GM23338 (cell line): Measurements from ENCODE around the gene C14orf132. TPM values are rescaled to one million over a fixed set of nuclear protein-coding genes. Genes with fewer than 3 reads are reported as not detected.
A peak's percentile ranks its signal among the peaks of the same experiment; 100 is the strongest.

ENCODE experiments used
- ATAC-seq: fragments of 200-7000 bp; cut with Tn5 transposase; 3 replicates; pipeline ENCODE4 v1.9.1; 2020
- DNase-seq: peaks from one replicate; pipeline ENCODE4 v3.0.0-alpha.2; 2015; ENCODE audit warnings: low spot score
- H2AFZ ChIP-seq: fragments of 200-600 bp; sonication (generic); 2 replicates; pipeline ENCODE4 v1.8.0; 2016; ENCODE audit warnings: antibody characterized with exemption, mild to moderate bottlenecking, moderate library complexity
- H3F3A ChIP-seq: fragments of 200-600 bp; sonication (generic); replicated peaks from 2 replicates; pipeline ENCODE4 v1.8.0; 2017; ENCODE audit warnings: antibody characterized with exemption, mixed run types, low read depth
- H3K27ac ChIP-seq: fragments of 200-600 bp; sonication (generic); 2 replicates; pipeline ENCODE4 v1.6.1; 2016; ENCODE audit warnings: low read depth
- H3K27me3 ChIP-seq: fragments of 200-600 bp; sonication (generic); 2 replicates; pipeline ENCODE4 v1.8.0; 2016; ENCODE audit warnings: mild to moderate bottlenecking, mixed run types, moderate library complexity; ENCODE audit not compliant: insufficient read depth
- H3K36me3 ChIP-seq: fragments of 200-600 bp; sonication (generic); 2 replicates; pipeline ENCODE4 v1.8.0; 2016; ENCODE audit warnings: mild to moderate bottlenecking; ENCODE audit not compliant: insufficient read depth
- H3K4me1 ChIP-seq: fragments of 200-600 bp; sonication (generic); 2 replicates; pipeline ENCODE4 v1.8.0; 2016; ENCODE audit warnings: mild to moderate bottlenecking, moderate library complexity; ENCODE audit not compliant: insufficient read depth
- H3K4me2 ChIP-seq: fragments of 200-600 bp; sonication (generic); 2 replicates; pipeline ENCODE4 v1.7.1; 2017; ENCODE audit warnings: mixed run types
- H3K4me3 ChIP-seq: fragments of 200-600 bp; sonication (generic); 2 replicates; pipeline ENCODE4 v1.6.1; 2016; ENCODE audit warnings: mixed run types
- H3K79me2 ChIP-seq: fragments of 200-600 bp; sonication (generic); replicated peaks from 2 replicates; pipeline ENCODE4 v1.8.0; 2017; ENCODE audit warnings: mild to moderate bottlenecking; ENCODE audit not compliant: insufficient read depth
- H3K9me2 ChIP-seq: fragments of 200-600 bp; sonication (generic); 2 replicates; pipeline ENCODE4 v1.8.0; 2017; ENCODE audit not compliant: insufficient read depth
- H4K20me1 ChIP-seq: fragments of 200-600 bp; sonication (generic); replicated peaks from 2 replicates; pipeline ENCODE4 v1.8.0; 2017; ENCODE audit warnings: mild to moderate bottlenecking; ENCODE audit not compliant: insufficient read depth
- H3K27ac Mint-ChIP-seq: 2 replicates; pipeline ENCODE4 v1.8.0; 2020; ENCODE audit warnings: inconsistent platforms, mild to moderate bottlenecking, moderate library complexity, mixed read lengths
- H3K27me3 Mint-ChIP-seq: 3 replicates; pipeline ENCODE4 v1.8.0; 2022; ENCODE audit warnings: low read depth, mild to moderate bottlenecking, moderate library complexity, mixed read lengths, inconsistent platforms; ENCODE audit not compliant: insufficient read depth, poor library complexity
- H3K36me3 Mint-ChIP-seq: 3 replicates; pipeline ENCODE4 v1.8.0; 2021; ENCODE audit warnings: low read depth, mild to moderate bottlenecking, inconsistent platforms, moderate library complexity, mixed read lengths
- H3K4me1 Mint-ChIP-seq: 3 replicates; pipeline ENCODE4 v1.8.0; 2020; ENCODE audit warnings: mild to moderate bottlenecking, inconsistent platforms, mixed read lengths
- H3K4me3 Mint-ChIP-seq: 3 replicates; pipeline ENCODE4 v1.8.0; 2021; ENCODE audit warnings: moderate library complexity, mild to moderate bottlenecking, inconsistent platforms, mixed read lengths
- H3K9me3 Mint-ChIP-seq: 3 replicates; pipeline ENCODE4 v1.8.0; 2020; ENCODE audit warnings: moderate library complexity, mild to moderate bottlenecking, inconsistent platforms, mixed read lengths
- CREB1 ChIP-seq: fragments of 250-450 bp; sonication (Bioruptor Pico); IDR thresholded peaks from 2 replicates; pipeline ENCODE4 v1.5.0; 2020; ENCODE audit warnings: low read depth, mild to moderate bottlenecking, moderate library complexity
- EZH2 ChIP-seq: fragments of 200-600 bp; sonication (generic); IDR thresholded peaks from one replicate; pipeline ENCODE4 v1.8.0; 2017; ENCODE audit warnings: antibody characterized with exemption, mild to moderate bottlenecking, low read depth; ENCODE audit not compliant: unreplicated experiment
- EZH2phosphoT487 ChIP-seq: fragments of 200-600 bp; sonication (generic); IDR thresholded peaks from one replicate; pipeline ENCODE4 v1.8.1; 2018; ENCODE audit warnings: antibody characterized with exemption; ENCODE audit not compliant: unreplicated experiment
- POLR2AphosphoS5 ChIP-seq: IDR thresholded peaks from 2 replicates; pipeline ENCODE4 v1.6.1; 2016; ENCODE audit warnings: antibody characterized with exemption, low read depth
- ZNF114 ChIP-seq: fragments of 250-450 bp; sonication (Bioruptor Pico); IDR thresholded peaks from 2 replicates; pipeline ENCODE4 v1.5.0; 2020; ENCODE audit warnings: mild to moderate bottlenecking, moderate library complexity
- ZNF331 ChIP-seq: fragments of 250-450 bp; sonication (Bioruptor Pico); IDR thresholded peaks from 2 replicates; pipeline ENCODE4 v1.5.0; 2020; ENCODE audit warnings: low read depth, mild to moderate bottlenecking, moderate library complexity
- polyA plus RNA-seq: library from polyadenylated mRNA; unstranded; fragments of >200 nt; fragmentation: Nextera tagmentation; extraction: Ambion mirVana; gene quantifications from 2 replicates; pipeline ENCODE4 v1.2.1, GENCODE V29; 2016
- total RNA-seq: library from RNA; depleted of rRNA; stranded (reverse); fragments of >200 nt; shearing (Covaris generic); gene quantifications from 2 replicates; pipeline ENCODE4 v1.2.3, GENCODE V29; 2014
- TF ChIP-seq, protein P1 (sequence below), 2 experiments: fragments of 200-600 bp in 1 of 2; sonication (generic) in 1 of 2; conservative IDR thresholded peaks; 2 replicates each; pipeline versions ENCODE4 v1.5.1 to v1.6.1; 2016 to 2017; ENCODE audit warnings: antibody characterized with exemption in 2 of 2, low read depth in 2 of 2, mild to moderate bottlenecking in 2 of 2, moderate library complexity in 1 of 2

The C14orf132 gene
- total and polyA plus RNA-seq, 2 experiments from 2014 or later = 13.8 to 16.2 TPM

- TF ChIP-seq EZH2 = no peak
- TF ChIP-seq EZH2phosphoT487 = no peak
- TF ChIP-seq CREB1 (CRISPR knock-in tag) = no peak
- no peak for TF ChIP-seq ZNF331
- TF ChIP-seq, protein P1, sequence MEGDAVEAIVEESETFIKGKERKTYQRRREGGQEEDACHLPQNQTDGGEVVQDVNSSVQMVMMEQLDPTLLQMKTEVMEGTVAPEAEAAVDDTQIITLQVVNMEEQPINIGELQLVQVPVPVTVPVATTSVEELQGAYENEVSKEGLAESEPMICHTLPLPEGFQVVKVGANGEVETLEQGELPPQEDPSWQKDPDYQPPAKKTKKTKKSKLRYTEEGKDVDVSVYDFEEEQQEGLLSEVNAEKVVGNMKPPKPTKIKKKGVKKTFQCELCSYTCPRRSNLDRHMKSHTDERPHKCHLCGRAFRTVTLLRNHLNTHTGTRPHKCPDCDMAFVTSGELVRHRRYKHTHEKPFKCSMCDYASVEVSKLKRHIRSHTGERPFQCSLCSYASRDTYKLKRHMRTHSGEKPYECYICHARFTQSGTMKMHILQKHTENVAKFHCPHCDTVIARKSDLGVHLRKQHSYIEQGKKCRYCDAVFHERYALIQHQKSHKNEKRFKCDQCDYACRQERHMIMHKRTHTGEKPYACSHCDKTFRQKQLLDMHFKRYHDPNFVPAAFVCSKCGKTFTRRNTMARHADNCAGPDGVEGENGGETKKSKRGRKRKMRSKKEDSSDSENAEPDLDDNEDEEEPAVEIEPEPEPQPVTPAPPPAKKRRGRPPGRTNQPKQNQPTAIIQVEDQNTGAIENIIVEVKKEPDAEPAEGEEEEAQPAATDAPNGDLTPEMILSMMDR (conservative IDR thresholded peaks at IDR 0.05; ENCODE audit: low read depth in 2 of 2) = no peak
Measured at GRCh38 chr14:96098999-96099335, 59.8 kb downstream of the C14orf132 start (continued).

DNA sequence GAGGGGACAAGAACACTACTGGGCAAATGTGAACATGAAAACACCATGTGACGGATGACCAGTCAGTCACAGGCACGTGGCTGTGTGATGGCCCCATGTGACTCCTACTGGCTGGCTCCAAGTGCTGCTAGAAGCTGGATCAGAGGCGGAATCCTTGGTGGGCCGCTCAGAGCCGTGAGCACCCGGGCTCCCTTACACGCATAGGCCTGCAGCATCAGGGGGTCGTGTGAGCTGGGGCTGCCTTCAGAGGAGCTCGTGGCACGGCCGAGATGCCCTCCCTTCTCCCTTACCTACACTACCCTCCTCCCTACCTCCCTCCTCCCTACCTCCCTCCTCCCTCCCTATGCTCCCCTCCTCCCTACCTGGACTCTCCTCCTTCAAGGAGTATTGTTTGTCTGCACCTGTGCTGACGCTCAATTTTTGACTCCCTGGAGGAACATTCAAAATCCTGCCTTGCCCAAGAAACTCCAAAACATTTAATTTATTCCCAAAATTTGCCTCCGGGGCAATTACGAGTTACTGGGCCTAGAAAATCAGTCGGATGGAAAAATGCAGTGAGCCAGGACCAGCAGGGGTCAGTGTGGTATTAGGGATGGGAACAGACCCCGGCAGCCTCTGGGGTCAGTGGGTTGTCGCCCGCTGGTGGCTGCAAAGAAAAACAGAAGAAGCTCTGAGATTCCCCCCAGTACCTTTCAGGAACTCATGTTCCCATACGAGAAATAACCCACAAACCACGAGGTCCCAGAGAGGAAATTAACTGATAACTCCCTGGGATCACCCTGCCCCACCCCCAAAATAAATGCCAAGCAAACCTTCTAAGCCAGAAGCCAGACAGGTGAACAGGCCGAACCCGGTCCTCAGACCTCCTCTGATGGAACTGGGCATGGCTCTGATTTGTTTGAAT lies 61.3 kb downstream of the C14orf132 start:
- Histone ChIP-seq H2AFZ (peak overlapping the region; percentile 83; the same call in 1 of the 2 replicates), H3K27me3 (no peaks in the 10 kb centered on the region), H4K20me1 (no peaks in the 10 kb centered on the region), H3K79me2 (no peaks in the 10 kb centered on the region), H3K4me3 (no peak overlapping the region), H3K9me2 (no peaks in the 10 kb centered on the region), H3K4me2 (no peak overlapping the region), H3K27ac (no peak overlapping the region), H3F3A (no peaks in the 10 kb centered on the region), H3K36me3 (no peaks in the 10 kb centered on the region), H3K4me1 (peaks cover 12% of the 10 kb centered on the region; the same call in 1 of the 2 replicates)
- H3K27ac Mint-ChIP-seq = no peak overlapping the region
- H3K9me3 Mint-ChIP-seq = no peaks in the 10 kb centered on the region
- ATAC-seq (peak; percentile 71), DNase-seq (peak; percentile 93)
- H3K27me3 Mint-ChIP-seq = peaks cover 9% of the 10 kb centered on the region
- no peaks in the 10 kb centered on the region for H3K36me3 Mint-ChIP-seq
- no peak for TF ChIP-seq ZNF114 (CRISPR knock-in tag)
- TF ChIP-seq, protein P1 (conservative IDR thresholded peaks at IDR 0.05; ENCODE audit: low read depth in 2 of 2) = peak; percentile 99 to 100
- TF ChIP-seq POLR2AphosphoS5 = no peak
- H3K4me3 Mint-ChIP-seq = no peak overlapping the region
- peaks cover 23% of the 10 kb centered on the region for H3K4me1 Mint-ChIP-seq
